Endothelial cell of umbilical vein (primary cell): Measurements from ENCODE around the gene MARCKSL1. TPM values are rescaled to one million over a fixed set of nuclear protein-coding genes. Genes with fewer than 3 reads are reported as not detected.

Experiments used
- BruUV-seq: library from RNA; stranded (reverse); fragments of 400-500 nt; replicated peaks from 2 replicates; lab custom pipeline; 2021; lab: Mats Ljungman, UMichigan
- CTCF ChIA-PET: fragments of 300-600, 350-600 bp; sonication (Branson Sonifier 250); formaldehyde crosslinking; loops from one replicate; lab custom pipeline; 2021; ENCODE audit warnings: antibody characterized with exemption, inconsistent platforms; lab: Charles Lee
- POLR2A ChIA-PET: fragments of 300-600, 350-600 bp; sonication (Branson Sonifier 250); formaldehyde crosslinking; loops from one replicate; lab custom pipeline; 2021; ENCODE audit warnings: antibody characterized with exemption, inconsistent platforms; lab: Charles Lee
- DNase-seq: peaks from one replicate; pipeline ENCODE4 v3.0.0-alpha.2; 2011; ENCODE audit warnings: low read depth, low spot score
- FAIRE-seq: peaks from 2 replicates; lab custom pipeline; 2011; peaks lifted over from hg19 to GRCh38; lab: Jason Lieb, UNC
- H2AFZ ChIP-seq: 2 replicates; pipeline ENCODE4 v1.6.0; 2012; ENCODE audit warnings: low read depth, low read length, control low read depth, inconsistent platforms
- H3K27ac ChIP-seq: 2 replicates; pipeline ENCODE4 v1.5.1; 2011; ENCODE audit warnings: low read depth, mild to moderate bottlenecking, control low read depth, low read length, moderate library complexity; ENCODE audit not compliant: insufficient read depth
- H3K27me3 ChIP-seq, 2 experiments: 2 replicates each; pipeline versions ENCODE4 v1.6.0 to v1.6.1; 2011; ENCODE audit warnings: low read length in 2 of 2, mixed read lengths in 1 of 2; ENCODE audit not compliant: control insufficient read depth in 2 of 2, insufficient read depth in 2 of 2
- H3K36me3 ChIP-seq, 2 experiments: 2 replicates in 1 of 2; 3 replicates in 1 of 2; pipeline ENCODE4 v1.5.1; 2011; ENCODE audit warnings: low read length in 2 of 2, mild to moderate bottlenecking in 1 of 2, moderate library complexity in 1 of 2; ENCODE audit not compliant: control insufficient read depth in 2 of 2, insufficient read depth in 2 of 2; ENCODE audit errors: extremely low read depth in 1 of 2
- H3K4me1 ChIP-seq: 3 replicates; pipeline ENCODE4 v1.5.1; 2011; ENCODE audit warnings: mild to moderate bottlenecking, low read length; ENCODE audit not compliant: control insufficient read depth, insufficient read depth; ENCODE audit errors: extremely low read depth
- H3K4me2 ChIP-seq: 2 replicates; pipeline ENCODE4 v1.6.1; 2011; ENCODE audit warnings: low read length, control low read depth, mixed read lengths; ENCODE audit not compliant: insufficient read depth
- H3K4me3 ChIP-seq, 3 experiments: fragments of 200-600 bp in 1 of 3; sonication (generic), shearing (Covaris generic) in 1 of 3; replicated peaks in 1 of 3; 2 replicates each; pipeline ENCODE4 v1.5.1; 2011 to 2016; ENCODE audit warnings: control low read depth in 3 of 3, low read length in 3 of 3, mild to moderate bottlenecking in 2 of 3, inconsistent platforms in 1 of 3, low read depth in 1 of 3, moderate library complexity in 1 of 3; ENCODE audit not compliant: insufficient read depth in 1 of 3
- H3K79me2 ChIP-seq: 2 replicates; pipeline ENCODE4 v1.6.0; 2012; ENCODE audit warnings: low read length, inconsistent platforms; ENCODE audit not compliant: control insufficient read depth, insufficient read depth
- H3K9ac ChIP-seq: replicated peaks from 2 replicates; pipeline ENCODE3; 2011; ENCODE audit warnings: low read length, control low read depth; ENCODE audit not compliant: insufficient read depth; ENCODE audit errors: extremely low read depth
- H3K9me1 ChIP-seq: replicated peaks from 3 replicates; pipeline ENCODE4 v1.6.0; 2011; ENCODE audit warnings: mild to moderate bottlenecking, low read length; ENCODE audit not compliant: control insufficient read depth, insufficient read depth; ENCODE audit errors: extremely low read depth
- H3K9me3 ChIP-seq: replicated peaks from 2 replicates; pipeline ENCODE4 v1.5.1; 2012; ENCODE audit warnings: low read length, inconsistent platforms; ENCODE audit not compliant: control insufficient read depth, insufficient read depth
- H4K20me1 ChIP-seq: replicated peaks from 2 replicates; pipeline ENCODE3; 2011; ENCODE audit warnings: mild to moderate bottlenecking, low read length; ENCODE audit not compliant: control insufficient read depth, insufficient read depth; ENCODE audit errors: extremely low read depth
- CTCF ChIP-seq, 2 donors: IDR thresholded peaks; 1 replicate in 1 of 2; 2 replicates in 1 of 2; pipeline ENCODE4 v1.5.1; 2011; ENCODE audit warnings: low read length in 2 of 2, mild to moderate bottlenecking in 2 of 2, moderate library complexity in 2 of 2, control low read depth in 1 of 2, inconsistent platforms in 1 of 2, low read depth in 1 of 2; ENCODE audit not compliant: insufficient read depth in 1 of 2; ENCODE audit errors: extremely low read depth in 1 of 2
- EZH2 ChIP-seq: IDR thresholded peaks from 2 replicates; pipeline ENCODE4 v1.6.1; 2012; ENCODE audit warnings: borderline replicate concordance, low read depth, mild to moderate bottlenecking, moderate library complexity, low read length, inconsistent platforms; ENCODE audit not compliant: severe bottlenecking
- GATA2 ChIP-seq: IDR thresholded peaks from 2 replicates; pipeline ENCODE4 v1.7.0; 2011; ENCODE audit warnings: low read depth, mild to moderate bottlenecking, moderate library complexity, mixed read lengths, low read length; ENCODE audit not compliant: insufficient read length, insufficient read depth
- JUN ChIP-seq: IDR thresholded peaks from 2 replicates; pipeline ENCODE4 v1.6.1; 2011; ENCODE audit warnings: borderline replicate concordance, low read depth; ENCODE audit not compliant: insufficient read length, insufficient read depth
- MAX ChIP-seq: IDR thresholded peaks from 2 replicates; pipeline ENCODE4 v1.6.1; 2011; ENCODE audit not compliant: insufficient read depth, insufficient read length
- MYC ChIP-seq: IDR thresholded peaks from one replicate; pipeline ENCODE4 v1.6.1; 2011; ENCODE audit warnings: mild to moderate bottlenecking, low read depth, low read length
- POLR2A ChIP-seq: IDR thresholded peaks from 2 replicates; pipeline ENCODE4 v1.6.1; 2012; ENCODE audit warnings: low read depth, mild to moderate bottlenecking, control low read depth, low read length
- POLR2AphosphoS5 ChIP-seq: IDR thresholded peaks from 2 replicates; pipeline ENCODE4 v1.6.1; 2012; ENCODE audit warnings: low read depth, mild to moderate bottlenecking, control low read depth, low read length, moderate library complexity; ENCODE audit not compliant: insufficient read depth
- dilution Hi-C: fragments of 300-500 bp; cut with MboI; formaldehyde crosslinking; loops from one replicate; pipeline ENCODE4 v1.15.0; 2019; ENCODE audit warnings: low sequenced_read_pairs; ENCODE audit not compliant: extremely low pct_ligation_motif_present
- intact Hi-C: fragments of 100-400 bp; cut with micrococcal nuclease; formaldehyde crosslinking; loops from one replicate; pipeline ENCODE4 v1.10.0; 2022
- polyA plus RNA-seq, 4 experiments: library from polyadenylated mRNA; depleted of rRNA in 3 of 4; stranded (reverse) in 3 of 4; unstranded in 1 of 4; fragments of >200 nt; gene quantifications; 2 replicates each; pipeline versions ENCODE4 v1.2.1 to v1.2.3, GENCODE V29; 2011 to 2012; ENCODE audit warnings: missing spikeins in 1 of 4
- total RNA-seq: library from RNA; stranded (reverse); gene quantifications from 2 replicates; pipeline ENCODE4 v1.2.3, GENCODE V29; 2021

The MARCKSL1 gene
- total and polyA plus RNA-seq, 2 donors (not counting 3 experiments of a cell fraction or from before 2014, with no cell fraction given) = 265 to 318 TPM

- DNase-seq (no peak), FAIRE-seq (no peak)
- Histone ChIP-seq H4K20me1 (no peaks in the 10 kb centered on the region), H3K4me1 (peaks cover 6% of the 10 kb centered on the region), H2AFZ (no peak overlapping the region), H3K4me3 (no peak overlapping the region), H3K36me3 (peaks cover 3 to 18% of the 10 kb centered on the region in 2 experiments), H3K9me1 (no peaks in the 10 kb centered on the region), H3K27me3 (no peaks in the 10 kb centered on the region), H3K27ac (no peak overlapping the region), H3K79me2 (no peaks in the 10 kb centered on the region), H3K9ac (no peak overlapping the region), H3K4me2 (no peak overlapping the region), H3K9me3 (no peaks in the 10 kb centered on the region)
- dilution Hi-C loops (no loop called here), intact Hi-C loops (no loop called here)
- BruUV-seq = no TSS peak
- ChIA-PET CTCF (interaction anchor here (0.8 to 3.5 kb wide), 14 partner anchors 8 to 107 kb away, joined by 3 to 23 read pairs (median 4); partner anchors contain the start of genes FAM229A, MARCKSL1 and TSSK3), POLR2A (interaction anchor here (0.6 to 1.2 kb wide), 6 partner anchors 10 to 254 kb away, joined by 3 to 7 read pairs (median 4); partner anchors contain the start of genes HDAC1 and MARCKSL1)
- TF ChIP-seq EZH2 (no peak), JUN (no peak), POLR2AphosphoS5 (no peak), CTCF (IDR thresholded peaks at IDR 0.05; ENCODE audit: extremely low read depth in 1 of 2, insufficient read depth in 1 of 2, low read depth in 1 of 2, low read length in 2 of 2) (no peak), MAX (no peak), MYC (no peak), POLR2A (no peak), GATA2 (no peak)
Measured at GRCh38 chr1:32321712-32322291, 14.2 kb downstream of the MARCKSL1 start.
